ENCODE data around the gene PRUNE2.

DNA sequence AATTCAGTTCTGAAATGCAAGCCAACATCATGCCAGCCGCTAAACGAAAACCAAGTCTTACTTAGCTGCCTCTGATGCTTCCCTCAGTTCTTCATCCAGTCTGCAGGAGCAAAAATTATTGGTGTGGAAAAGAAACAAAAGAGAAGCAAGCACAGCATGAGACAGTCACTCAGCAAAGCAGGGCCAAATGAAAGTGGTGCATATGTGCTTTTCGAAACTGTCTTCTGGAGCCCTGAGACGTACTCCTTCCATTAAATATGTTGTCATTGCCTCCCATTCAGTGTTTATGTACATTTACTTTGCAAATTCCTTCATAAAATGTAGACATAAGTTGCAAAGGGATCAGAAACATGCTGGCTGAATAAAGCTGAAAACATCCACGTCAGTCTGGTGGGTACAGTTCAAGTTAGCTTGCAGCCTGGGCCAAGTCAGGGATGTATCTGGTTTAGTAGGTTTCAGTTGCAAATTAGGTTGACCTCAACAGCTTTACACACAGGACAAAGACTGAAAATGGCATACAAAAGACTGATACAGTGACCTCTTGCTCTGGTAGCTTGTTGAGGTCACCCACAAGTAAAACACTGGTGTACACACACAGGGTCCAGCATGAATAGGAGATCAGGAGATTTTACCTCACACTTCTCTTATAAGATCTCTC, 281.4 kb downstream of the PRUNE2 start:
- TF ChIP-seq, protein P1, sequence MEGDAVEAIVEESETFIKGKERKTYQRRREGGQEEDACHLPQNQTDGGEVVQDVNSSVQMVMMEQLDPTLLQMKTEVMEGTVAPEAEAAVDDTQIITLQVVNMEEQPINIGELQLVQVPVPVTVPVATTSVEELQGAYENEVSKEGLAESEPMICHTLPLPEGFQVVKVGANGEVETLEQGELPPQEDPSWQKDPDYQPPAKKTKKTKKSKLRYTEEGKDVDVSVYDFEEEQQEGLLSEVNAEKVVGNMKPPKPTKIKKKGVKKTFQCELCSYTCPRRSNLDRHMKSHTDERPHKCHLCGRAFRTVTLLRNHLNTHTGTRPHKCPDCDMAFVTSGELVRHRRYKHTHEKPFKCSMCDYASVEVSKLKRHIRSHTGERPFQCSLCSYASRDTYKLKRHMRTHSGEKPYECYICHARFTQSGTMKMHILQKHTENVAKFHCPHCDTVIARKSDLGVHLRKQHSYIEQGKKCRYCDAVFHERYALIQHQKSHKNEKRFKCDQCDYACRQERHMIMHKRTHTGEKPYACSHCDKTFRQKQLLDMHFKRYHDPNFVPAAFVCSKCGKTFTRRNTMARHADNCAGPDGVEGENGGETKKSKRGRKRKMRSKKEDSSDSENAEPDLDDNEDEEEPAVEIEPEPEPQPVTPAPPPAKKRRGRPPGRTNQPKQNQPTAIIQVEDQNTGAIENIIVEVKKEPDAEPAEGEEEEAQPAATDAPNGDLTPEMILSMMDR (IDR thresholded peaks at IDR 0.05): no peak
- no peak for TF ChIP-seq POLR2A (IDR thresholded peaks at IDR 0.05; ENCODE audit: low read depth)
- TF ChIP-seq EP300 (IDR thresholded peaks at IDR 0.05): no peak
